Endodermal cell (in vitro differentiated cells): Measurements from ENCODE around the gene FAM107B. TPM values are rescaled to one million over a fixed set of nuclear protein-coding genes. Genes with fewer than 3 reads are reported as not detected.

Experiments used
- DNase-seq: peaks from one replicate; pipeline ENCODE4 v3.0.0-alpha.2; 2017
- H3K27ac ChIP-seq: 2 replicates; pipeline ENCODE4 v1.5.1; 2013; ENCODE audit warnings: mild to moderate bottlenecking, low read depth, low read length, moderate library complexity
- H3K27me3 ChIP-seq: 2 replicates; pipeline ENCODE4 v1.6.1; 2013; ENCODE audit warnings: mild to moderate bottlenecking, low read length, moderate library complexity; ENCODE audit not compliant: insufficient read depth, control insufficient read depth, poor library complexity, severe bottlenecking
- H3K36me3 ChIP-seq: 2 replicates; pipeline ENCODE4 v1.7.0; 2013; ENCODE audit warnings: mild to moderate bottlenecking, low read length, moderate library complexity; ENCODE audit not compliant: control insufficient read depth, insufficient read depth
- H3K4me1 ChIP-seq: one replicate; pipeline ENCODE4 v1.7.0; 2013; ENCODE audit warnings: low read length; ENCODE audit not compliant: control insufficient read depth, insufficient read depth
- H3K4me3 ChIP-seq: 2 replicates; pipeline ENCODE4 v1.5.1; 2013; ENCODE audit warnings: mild to moderate bottlenecking, low read length, moderate library complexity
- H3K9ac ChIP-seq: 2 replicates; pipeline ENCODE4 v1.6.1; 2013; ENCODE audit warnings: mild to moderate bottlenecking, low read length, moderate library complexity; ENCODE audit not compliant: poor library complexity, severe bottlenecking; ENCODE audit errors: extremely low read depth
- H3K9me3 ChIP-seq: 2 replicates; pipeline ENCODE4 v1.6.1; 2013; ENCODE audit warnings: mild to moderate bottlenecking, low read length, moderate library complexity; ENCODE audit not compliant: control insufficient read depth
- H3K27ac Mint-ChIP-seq: 2 replicates; pipeline ENCODE4 v1.8.0; 2020; ENCODE audit warnings: mixed read lengths
- H3K27me3 Mint-ChIP-seq: 2 replicates; pipeline ENCODE4 v1.8.0; 2021; ENCODE audit warnings: mild to moderate bottlenecking, mixed read lengths; ENCODE audit not compliant: insufficient read depth
- H3K36me3 Mint-ChIP-seq: 2 replicates; pipeline ENCODE4 v1.8.0; 2020; ENCODE audit warnings: low read depth, mixed read lengths
- H3K4me1 Mint-ChIP-seq: 2 replicates; pipeline ENCODE4 v1.8.0; 2020; ENCODE audit warnings: mixed read lengths
- H3K4me3 Mint-ChIP-seq: 2 replicates; pipeline ENCODE4 v1.8.0; 2020; ENCODE audit warnings: mild to moderate bottlenecking, moderate library complexity, mixed read lengths
- H3K9me3 Mint-ChIP-seq: 2 replicates; pipeline ENCODE4 v1.8.0; 2020; ENCODE audit warnings: mild to moderate bottlenecking, mixed read lengths
- CTCF ChIP-seq: fragments of 200-600 bp; sonication (generic); conservative IDR thresholded peaks from 2 replicates; pipeline ENCODE4 v1.5.0; 2021; ENCODE audit warnings: antibody characterized with exemption, mild to moderate bottlenecking
- WGBS, 2 experiments: methylation state at CpG; one replicate each; pipeline versions ENCODE4 v1.1.5 to v1.1.7; 2013; ENCODE audit warnings: missing lambda C conversion rate in 2 of 2, mixed read lengths in 1 of 2; ENCODE audit not compliant: insufficient coverage in 1 of 2, insufficient read length in 1 of 2; 5-methylcytosine and 5-hydroxymethylcytosine counted together
- total RNA-seq, 2 donors: library from RNA; stranded (reverse); fragmentation: NEBNext Ultra II Directional in 1 of 2; extraction: Animal tissue kit (Norgen Biotek cat#: 25700) in 1 of 2; gene quantifications; 2 replicates in 1 of 2; 3 replicates in 1 of 2; pipeline ENCODE4 v1.2.1, GENCODE V29; 2021

FAM107B gene
- total RNA-seq, 2 donors from 2014 or later, result 16.0 to 24.0 TPM

GRCh38 chr10:14736600-14737081 lies 38.1 kb downstream of the FAM107B start:
- no peak overlapping the region for H3K27ac ChIP-seq
- no peak overlapping the region for H3K9ac ChIP-seq

DNA sequence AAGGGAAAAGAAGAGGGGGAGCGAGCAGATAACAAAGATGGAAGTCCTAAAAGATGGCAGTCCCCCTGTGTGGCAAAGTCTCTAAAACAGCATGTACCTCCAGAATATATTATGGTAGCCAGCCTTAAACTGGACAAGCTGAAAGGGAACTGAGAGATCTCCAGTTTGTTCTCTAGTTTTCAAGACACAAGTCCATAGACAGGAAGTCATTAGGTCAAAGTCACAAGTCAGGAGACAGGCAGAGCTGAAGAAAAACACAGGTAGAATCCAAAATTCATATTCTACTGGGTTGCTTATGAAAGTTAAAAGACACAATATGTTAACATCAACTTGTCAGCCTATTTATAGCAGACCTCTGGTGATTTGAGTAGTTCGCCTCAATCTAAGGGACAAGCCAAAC lies 38.7 kb downstream of the FAM107B start:
- H3K27ac ChIP-seq, result no peak overlapping the region

More at GRCh38 chr10:14736600-14737081, 38.1 kb downstream of the FAM107B start:
- Histone ChIP-seq H3K4me3 (no peak overlapping the region), H3K36me3 (no peaks in the 10 kb centered on the region), H3K27me3 (peaks cover 90% of the 10 kb centered on the region), H3K4me1 (peaks cover 4% of the 10 kb centered on the region), H3K9me3 (peaks cover 20% of the 10 kb centered on the region)
- Mint-ChIP-seq H3K36me3 (no peaks in the 10 kb centered on the region), H3K4me3 (no peak overlapping the region), H3K4me1 (peaks cover 7% of the 10 kb centered on the region), H3K9me3 (peaks cover 13% of the 10 kb centered on the region), H3K27me3 (peaks cover 93% of the 10 kb centered on the region), H3K27ac (no peak overlapping the region)
- 83 to 85% methylated on average over 4 of the region's 4 CpGs for WGBS, 2 experiments
- peak; percentile 69 for DNase-seq
- peak; percentile 30 for TF ChIP-seq CTCF

DNA sequence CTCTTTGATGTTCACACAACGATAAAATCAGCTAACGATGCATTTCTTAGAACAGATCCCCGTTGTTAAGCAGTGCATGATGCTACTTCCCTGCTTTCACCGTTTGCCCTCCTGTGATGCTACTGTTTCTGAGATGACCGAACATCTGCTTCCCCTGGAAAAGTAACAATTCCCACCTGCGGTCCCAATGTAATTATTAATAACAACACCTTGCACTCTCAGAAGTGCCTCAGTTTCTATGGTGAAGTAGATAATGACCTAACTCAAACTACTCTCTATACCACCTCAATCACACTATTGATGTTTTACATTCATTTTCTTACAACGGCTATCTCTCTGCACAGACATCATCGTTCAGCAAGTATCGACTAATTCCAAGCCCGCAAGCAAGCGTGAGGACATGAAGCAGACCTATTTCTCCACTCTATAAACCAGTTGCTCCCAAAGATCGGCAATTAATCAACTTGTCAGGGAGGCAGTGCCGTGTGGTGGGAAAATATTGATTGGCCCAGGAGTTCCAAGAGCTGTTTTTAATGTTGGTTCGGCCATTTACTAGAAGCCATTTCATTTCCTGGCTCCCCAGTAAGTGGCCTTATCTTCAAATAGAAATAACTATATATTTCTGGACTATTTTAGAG lies 42.7 kb downstream of the FAM107B start:
- peaks cover 7% of the 10 kb centered on the region for H3K9me3 ChIP-seq
- no peak overlapping the region for H3K27ac ChIP-seq
- no peaks in the 10 kb centered on the region for H3K36me3 Mint-ChIP-seq
- no peak overlapping the region for H3K4me3 Mint-ChIP-seq
- 90 to 94% methylated on average over 9 to 14 of the region's 14 CpGs for WGBS, 2 experiments
- no peak overlapping the region for H3K4me3 ChIP-seq
- peaks cover 92% of the 10 kb centered on the region for H3K27me3 Mint-ChIP-seq
- TF ChIP-seq CTCF, result no peak
- no peaks in the 10 kb centered on the region for H3K36me3 ChIP-seq
- H3K27me3 ChIP-seq, result peaks cover 66% of the 10 kb centered on the region
- no peak overlapping the region for H3K9ac ChIP-seq
- no peak overlapping the region for H3K27ac Mint-ChIP-seq
- peaks cover 2% of the 10 kb centered on the region for H3K4me1 Mint-ChIP-seq
- H3K4me1 ChIP-seq, result no peaks in the 10 kb centered on the region
- peaks cover 12% of the 10 kb centered on the region for H3K9me3 Mint-ChIP-seq
- DNase-seq, result no peak

More for the DNA sequence above, 38.7 kb downstream of the FAM107B start:
- peaks cover 90% of the 10 kb centered on the region for H3K27me3 ChIP-seq
- H3K36me3 ChIP-seq, result no peaks in the 10 kb centered on the region
- no peak overlapping the region for H3K4me3 ChIP-seq
- H3K9ac ChIP-seq, result no peak overlapping the region
- WGBS, 2 experiments, result 87 to 90% methylated on average over 2 of the region's 2 CpGs
- Mint-ChIP-seq H3K36me3 (no peaks in the 10 kb centered on the region), H3K9me3 (peaks cover 13% of the 10 kb centered on the region), H3K4me1 (peaks cover 7% of the 10 kb centered on the region), H3K27me3 (peaks cover 93% of the 10 kb centered on the region), H3K4me3 (no peak overlapping the region), H3K27ac (no peak overlapping the region)
- no peak for DNase-seq
- H3K9me3 ChIP-seq, result peaks cover 20% of the 10 kb centered on the region
- no peak for TF ChIP-seq CTCF
- peaks cover 4% of the 10 kb centered on the region for H3K4me1 ChIP-seq
